Muscle of arm (tissue), 12 donors: ENCODE data around the gene AZIN2. TPM values are rescaled to one million over a fixed set of nuclear protein-coding genes. Genes with fewer than 3 reads are reported as not detected.
"Not testable (repeated sequence)": the region's sequence is repeated elsewhere in the genome, so short reads cannot be mapped to it uniquely, and the experiment has no call there.

Experiments
- DNase-seq: peaks from one replicate; pipeline ENCODE4 v3.0.0-alpha.2; 2013
- polyA plus RNA-seq, 12 donors: library from polyadenylated mRNA; unstranded; fragments of 120-200 nt; gene quantifications; one replicate each; pipeline ENCODE4 v1.2.1, GENCODE V29; 2013; ENCODE audit not compliant: insufficient read length in 12 of 12

Gene AZIN2
- polyA plus RNA-seq, 12 donors: 3.3 to 9.9 (median 5.0) TPM; not detected in 1

DNA sequence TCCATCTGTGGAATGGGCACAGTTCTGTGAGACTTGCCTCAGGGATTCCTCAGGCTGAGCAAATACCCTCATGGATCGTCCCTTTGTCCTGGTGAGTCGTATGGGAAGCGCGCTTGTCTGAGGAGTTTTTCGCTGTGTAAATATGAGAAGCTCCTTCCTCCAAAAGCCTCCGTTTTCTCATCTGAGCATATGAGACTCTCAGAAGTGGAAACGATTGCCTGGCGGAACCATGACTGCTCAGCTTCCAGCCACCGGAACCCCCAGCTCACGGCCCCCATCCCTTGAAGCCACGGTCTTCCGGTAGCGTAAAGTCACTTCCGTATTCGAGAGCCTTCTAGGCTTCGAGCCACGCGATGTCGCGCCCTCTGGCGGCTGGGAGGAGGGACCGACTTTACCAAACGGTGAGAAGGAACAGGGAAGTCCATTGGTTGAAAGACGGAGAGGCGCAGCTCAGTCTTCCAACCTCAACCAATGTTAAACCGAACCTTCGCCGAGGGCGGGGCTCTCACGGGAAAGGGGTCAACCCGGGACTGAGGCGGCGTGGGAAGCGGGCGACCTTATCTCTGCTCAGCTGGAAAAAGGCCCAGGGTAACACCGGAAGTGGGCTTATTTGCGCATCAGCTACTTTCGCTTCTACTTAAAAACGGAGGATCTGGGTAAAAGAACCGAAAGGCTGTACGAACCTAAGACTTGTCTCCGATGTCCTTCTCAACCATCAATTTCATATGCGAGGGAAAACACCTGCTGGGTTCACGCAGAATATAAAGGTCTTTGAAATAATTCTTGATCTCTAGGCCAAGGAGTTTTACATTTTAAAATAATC lies 46.3 kb downstream of the AZIN2 start:
- DNase-seq: peak; percentile 100

DNA sequence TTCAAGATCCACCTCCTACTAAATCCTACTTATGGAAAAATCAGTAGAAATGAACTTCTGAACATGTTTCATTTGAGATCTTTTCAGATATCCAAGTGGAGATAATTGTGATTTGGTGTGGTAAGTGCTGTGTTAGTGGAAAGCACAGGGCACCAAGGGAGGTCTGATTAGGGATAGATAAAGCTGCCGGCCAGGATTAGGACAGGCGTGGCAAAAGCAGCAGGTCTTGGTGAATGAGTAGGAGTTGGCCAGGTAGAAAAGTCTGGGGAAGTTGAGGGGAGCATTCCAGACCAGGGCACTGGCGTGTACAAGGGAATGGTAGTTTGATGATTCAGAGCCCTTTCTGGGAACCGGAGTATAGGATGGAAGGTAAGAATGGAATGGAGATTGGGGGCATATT lies 47.8 kb downstream of the AZIN2 start:
- DNase-seq: no peak

DNA sequence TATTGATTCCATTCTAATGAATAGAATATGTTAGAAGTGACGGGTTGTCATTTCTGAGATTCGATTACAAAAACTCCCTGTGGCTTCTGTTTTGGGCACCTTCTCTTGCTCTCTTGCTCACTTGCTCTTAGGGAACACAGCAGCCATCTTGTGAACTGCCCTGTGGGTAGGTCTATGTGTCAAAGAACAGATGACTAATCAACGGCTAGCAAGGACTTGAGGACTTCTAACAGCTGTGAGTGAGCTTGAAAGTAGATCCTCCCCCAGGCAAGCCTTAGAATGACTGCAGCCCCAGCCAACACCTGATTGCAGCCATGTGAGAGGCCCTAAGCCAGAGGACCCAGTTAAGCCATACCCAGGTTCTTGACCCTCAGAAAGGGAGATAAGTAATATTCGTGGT lies 49.3 kb downstream of the AZIN2 start:
- no peak for DNase-seq

DNA sequence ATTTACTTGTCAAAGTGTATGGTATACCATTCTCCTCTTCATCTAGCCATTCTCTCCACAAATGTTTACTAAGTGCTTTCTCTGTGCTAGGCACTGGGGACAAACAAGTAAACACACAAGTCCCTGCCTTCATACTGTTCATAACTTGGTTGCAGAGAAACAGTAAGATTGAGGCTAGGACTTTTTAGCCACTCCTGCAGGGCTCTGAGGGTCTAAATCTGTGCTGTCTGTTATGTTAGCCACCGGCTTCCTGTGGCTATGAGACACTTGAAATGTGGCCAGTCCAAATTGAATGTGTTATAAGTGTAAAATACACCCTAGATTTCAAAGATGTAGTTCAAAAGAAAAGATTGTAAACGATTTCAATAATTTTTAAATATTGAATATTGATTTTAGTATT lies 50.2 kb downstream of the AZIN2 start:
- no peak for DNase-seq

DNA sequence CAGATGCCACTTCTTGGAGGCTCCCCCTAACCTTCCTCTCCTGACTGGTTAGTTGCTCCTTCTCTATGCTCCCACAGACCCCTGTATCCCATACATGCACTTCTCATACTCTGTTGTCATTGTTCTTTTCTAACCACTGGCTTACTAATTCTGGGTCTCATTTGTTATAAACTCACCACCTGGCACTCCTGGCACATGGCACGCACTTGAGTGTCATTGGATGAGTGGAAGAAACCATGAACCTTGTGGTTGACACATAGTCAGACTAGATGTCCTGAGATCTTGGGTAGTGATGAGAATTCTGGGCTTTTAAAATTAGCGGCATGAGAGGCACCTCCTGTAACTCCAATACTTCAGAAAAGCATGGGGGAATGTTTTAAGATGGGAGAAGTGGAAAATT lies 51.6 kb downstream of the AZIN2 start:
- DNase-seq: no peak

DNA sequence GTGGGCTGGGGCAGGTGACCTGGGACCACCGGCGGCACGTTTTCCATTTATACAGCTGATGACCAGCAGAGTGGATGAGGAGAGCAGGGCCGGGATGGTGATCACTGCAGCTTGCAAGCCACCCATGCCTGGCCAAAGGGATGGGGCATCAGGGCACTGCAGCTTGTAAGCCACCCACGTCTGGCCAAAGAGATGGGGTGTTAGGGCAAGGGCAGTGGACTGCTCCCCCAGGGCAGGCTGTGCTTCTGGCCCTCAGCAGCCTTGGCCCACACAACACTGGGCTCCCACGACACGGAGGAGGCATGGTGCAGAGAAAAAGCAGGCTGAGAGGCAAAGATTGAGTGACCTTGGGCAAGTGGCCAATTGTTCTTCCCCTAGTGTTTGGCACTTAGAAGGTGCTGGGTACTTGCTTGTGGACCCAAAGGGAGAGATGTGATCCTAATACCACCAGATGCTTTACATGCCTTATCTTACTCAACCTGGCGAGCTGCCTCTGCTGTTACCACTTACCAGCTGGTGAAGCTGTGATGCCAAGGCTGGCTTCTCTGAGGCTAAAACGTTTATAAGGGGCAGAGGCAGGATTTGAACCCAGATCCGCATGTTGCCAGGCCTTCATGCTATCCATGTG lies 52.6 kb downstream of the AZIN2 start:
- no peak for DNase-seq

DNA sequence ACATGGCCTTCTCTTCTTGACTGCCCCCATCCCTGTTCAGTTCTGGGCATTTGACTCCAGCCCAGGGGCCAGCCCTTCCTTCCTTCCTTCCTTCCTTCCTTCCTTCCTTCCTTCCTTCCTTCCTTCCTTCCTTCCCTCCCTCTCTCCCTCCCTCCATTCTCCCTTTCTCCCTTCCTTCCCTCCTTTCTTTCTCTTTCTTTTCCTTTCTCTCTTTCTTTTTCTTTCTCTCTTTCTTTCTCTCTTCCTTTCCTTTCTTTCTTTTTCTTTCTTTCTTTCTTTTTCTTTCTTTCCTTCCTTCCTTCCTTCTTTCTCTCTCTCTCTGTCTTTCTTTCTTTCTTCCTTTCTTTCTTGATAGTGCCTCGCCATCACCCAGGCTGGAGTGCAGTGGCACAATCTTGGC lies 55.1 kb downstream of the AZIN2 start:
- not testable (repeated sequence) for DNase-seq

DNA sequence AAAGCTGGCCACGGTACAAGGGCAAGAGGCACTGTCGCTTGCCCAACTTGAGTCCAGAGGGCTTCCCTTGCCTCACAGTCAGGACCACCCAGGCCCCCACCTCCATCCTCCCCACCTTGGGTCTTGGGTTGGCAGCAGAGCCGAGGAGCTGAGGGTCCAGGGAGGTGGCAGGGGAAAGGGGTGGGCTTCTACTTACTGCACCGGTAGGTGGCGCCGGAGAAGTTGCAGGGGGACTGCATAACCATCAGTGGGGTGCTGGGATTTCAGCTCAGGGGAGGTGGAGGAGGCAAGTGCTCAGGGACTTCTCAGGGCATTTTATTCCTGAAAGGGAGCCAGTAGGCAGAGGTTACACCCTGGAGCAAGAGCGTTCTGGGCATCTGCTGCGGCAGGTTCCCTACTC lies 56.8 kb downstream of the AZIN2 start:
- peak; percentile 39 for DNase-seq

DNA sequence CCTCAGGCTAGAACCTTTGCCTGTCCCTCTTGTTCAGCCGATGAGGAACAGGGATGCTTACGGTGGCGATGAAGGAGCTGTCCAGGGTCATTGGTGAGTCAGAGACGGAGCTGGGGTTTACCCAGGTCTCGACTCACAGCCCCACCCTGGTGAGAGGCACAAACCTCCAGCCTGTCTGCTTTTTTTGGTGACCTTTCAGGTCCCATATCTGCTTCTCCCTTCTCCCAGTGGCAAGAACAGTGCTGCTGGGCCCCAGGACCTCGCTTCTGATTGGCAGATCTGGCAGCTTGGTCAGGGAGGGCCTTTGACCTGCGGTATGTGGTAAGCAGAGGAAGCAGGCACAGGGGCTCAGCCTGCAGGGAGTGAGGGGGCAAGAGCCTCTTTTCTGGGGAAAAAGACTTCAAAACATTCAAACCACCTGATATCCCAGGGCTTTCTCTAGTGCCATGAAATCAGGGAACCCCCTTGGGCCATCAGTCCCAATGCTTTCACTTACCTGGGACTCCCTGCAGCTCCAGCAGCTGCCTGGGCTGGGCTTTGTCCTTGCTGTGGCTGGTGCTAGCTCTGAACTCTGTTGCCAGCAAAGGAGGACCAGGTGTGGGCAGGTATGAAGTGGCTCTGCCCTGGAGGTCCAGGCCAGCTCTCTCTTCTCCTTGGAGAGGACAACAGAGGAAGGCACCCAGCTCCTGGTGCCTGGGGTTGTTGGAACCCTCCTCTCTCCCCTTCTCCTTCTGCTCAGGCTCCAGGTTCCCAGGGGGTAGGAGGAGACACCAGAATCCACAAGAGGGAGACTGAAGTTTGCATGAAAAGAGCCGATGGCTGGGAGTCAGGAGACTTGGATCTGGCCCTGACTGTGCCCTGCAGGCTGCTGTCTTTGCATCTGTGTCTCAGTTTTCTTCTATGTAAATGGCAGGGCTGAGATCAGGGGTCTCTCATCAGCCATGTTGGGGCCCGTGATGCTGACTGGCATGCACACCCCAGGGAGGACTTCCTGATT lies 59.5 kb downstream of the AZIN2 start:
- no peak for DNase-seq

DNA sequence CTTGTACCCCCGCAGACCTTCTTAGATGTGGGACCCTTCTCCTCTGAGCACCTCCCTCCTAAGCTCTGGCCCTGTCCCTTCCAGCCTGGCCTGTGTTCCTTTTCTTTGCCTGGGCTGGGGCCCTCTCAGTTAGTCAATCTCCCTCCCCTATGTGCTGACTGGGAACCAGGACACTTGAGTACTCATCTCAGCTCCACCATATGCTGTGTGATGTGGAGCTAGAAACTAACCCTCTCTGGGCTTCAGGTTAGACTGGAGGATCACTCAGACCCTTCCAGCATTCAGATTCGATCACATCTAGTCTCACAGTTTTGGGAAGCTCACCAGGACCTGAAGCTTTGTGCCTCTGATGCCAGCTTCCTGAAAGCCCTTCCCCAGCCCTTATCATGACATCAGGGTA lies 60.3 kb downstream of the AZIN2 start:
- DNase-seq: no peak

DNA sequence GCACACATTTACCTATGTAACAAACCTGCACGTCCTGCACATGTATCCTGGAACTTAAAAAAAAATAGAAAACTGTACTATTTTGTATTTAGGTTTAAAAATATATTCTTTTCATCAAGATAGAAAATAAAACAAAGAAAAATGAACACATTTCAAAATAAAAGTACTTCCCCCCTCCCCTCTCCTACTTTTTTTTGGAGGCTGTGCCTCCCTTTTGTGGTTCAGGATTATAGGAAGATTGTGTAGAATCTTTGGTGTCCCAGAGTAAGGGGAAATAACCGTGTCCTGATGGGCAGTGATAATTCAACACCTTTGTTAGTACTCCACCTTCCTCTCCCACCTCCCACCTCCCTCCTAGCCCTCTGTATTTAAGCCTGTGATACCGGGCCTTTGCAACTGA lies 60.8 kb downstream of the AZIN2 start:
- DNase-seq: no peak

DNA sequence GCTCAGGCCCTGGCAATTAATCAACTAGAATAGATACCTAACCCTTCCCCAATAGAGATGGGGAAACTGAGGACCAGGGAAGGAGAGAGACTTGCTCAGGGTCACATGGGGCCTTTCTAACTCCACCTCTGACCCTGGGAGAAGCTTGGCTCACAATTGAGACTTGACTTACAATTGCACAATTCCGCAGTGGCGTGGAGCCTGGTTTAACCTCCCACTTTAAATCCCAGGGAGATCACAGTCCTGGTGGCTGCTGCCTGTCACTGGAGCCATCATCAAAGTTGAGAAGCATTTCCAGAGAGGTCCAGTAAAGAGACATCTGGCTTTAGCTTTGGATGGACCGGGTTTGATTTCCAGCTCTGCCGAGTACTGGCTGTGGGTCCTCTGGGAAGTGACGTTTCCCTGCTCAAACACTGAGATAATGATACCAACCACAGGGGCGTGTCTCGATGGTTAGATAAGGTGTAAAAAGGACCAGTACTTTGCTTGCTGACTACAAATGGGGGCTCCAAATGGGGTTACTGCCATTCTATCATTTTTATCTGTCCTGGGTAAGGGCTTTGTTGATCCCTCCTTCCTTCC lies 61.6 kb downstream of the AZIN2 start:
- no peak for DNase-seq

DNA sequence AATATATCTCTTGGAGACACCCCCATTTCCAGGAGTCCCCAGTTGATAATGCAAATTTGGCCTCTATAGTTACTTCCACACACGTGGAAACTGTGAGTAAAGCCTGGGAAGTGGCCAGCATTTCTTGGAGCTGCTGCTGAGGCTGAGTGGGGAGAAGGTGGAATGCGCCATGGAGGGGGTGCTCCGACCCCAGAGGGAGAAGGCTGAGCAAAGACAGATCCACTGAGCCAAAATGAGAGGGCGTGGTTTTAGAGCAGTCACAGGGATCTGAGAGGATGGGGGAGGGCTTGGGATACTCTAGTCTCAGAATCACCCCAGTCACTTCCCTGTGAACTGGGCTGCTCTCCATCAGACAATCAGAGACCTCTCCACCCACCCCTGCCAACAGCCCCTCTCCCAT lies 62.2 kb downstream of the AZIN2 start:
- DNase-seq: peak; percentile 81

DNA sequence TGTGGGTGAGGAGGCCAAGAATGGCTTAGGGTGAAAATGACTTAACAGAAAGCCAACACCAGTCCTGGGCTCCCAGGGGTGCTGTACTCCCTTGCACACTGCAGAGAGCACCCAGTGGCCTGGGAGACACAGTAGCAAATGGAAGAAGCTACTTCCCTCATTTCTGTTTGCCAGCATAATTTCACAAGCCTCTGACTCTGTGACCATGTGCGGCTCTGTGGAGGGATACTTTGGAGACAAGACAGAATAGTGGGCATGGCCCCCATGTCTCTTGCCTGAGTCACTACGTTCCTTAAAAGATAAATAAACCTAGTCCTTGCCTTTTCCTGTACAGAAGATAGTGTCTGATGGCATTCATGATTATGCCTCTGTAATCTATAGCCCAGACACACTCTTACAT lies 62.7 kb downstream of the AZIN2 start:
- DNase-seq: no peak

DNA sequence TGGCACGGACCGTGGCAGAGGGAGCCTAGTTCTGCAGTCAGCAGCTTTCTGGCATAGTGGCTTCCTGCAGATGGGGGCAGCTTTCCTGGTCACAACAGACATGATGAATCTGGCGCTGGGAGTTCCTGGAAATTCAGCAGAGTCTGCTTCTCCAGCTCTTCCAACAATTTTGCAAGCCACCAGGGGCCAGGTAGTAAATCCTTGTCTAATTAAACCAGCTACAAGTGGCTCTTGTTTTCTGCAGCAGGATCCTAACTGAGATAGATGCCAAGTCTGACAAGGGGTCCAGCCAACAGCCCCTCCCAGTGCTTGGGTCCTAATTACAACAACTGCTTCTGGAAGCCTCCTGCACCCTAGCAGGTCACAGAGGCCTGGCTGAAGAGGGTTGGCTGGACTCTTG lies 65.0 kb downstream of the AZIN2 start:
- DNase-seq: no peak

DNA sequence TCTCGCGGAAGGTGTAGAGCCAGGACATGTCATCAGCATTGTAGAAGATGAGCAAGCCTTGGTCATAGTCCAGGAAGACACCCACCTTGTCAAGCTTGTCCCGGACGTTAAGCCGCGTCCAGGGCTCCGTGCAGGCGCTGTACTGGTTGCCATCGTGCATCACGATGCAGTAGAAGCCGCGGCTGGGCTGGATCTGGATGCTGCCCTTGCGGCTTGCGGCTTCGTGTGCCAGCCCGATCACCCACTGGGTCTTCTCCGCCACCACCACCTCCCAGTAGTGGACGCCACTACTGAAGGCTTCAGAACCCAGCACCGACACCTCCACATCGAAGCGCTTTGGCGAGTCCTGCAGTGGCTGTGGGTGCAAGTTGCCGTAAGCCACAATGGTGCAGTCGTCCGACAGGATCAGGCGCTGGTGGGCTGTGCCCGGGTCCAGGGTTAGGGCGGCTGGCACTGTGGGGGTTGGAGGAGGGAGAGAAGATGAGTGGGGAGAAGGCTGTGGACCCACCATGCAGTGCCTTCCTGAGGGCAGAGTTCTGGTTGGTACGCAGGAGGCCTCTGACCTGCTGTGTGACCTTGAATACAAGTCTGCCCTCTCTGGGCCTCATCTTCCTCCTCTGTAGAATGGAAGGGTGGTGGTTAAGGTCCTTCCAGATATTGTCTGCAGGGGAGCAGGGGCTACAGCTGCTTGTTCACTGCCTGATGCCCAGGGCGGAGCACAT lies 66.5 kb downstream of the AZIN2 start:
- DNase-seq: no peak

DNA sequence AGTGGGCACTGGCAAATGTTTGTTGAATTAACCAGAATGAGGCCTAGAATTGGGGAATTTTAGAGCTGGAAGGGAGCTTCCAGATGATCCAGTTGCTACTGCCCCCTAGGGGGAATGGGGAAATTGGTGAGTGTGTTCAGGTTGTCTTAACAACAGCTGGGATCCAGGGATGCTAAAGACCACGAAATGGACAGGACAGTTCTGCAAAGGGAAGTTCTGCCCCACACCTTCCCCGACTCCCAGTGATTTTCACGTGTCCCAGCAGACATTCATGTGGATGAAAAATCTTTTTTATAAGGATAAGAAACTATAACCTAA lies 67.0 kb downstream of the AZIN2 start:
- no peak for DNase-seq

DNA sequence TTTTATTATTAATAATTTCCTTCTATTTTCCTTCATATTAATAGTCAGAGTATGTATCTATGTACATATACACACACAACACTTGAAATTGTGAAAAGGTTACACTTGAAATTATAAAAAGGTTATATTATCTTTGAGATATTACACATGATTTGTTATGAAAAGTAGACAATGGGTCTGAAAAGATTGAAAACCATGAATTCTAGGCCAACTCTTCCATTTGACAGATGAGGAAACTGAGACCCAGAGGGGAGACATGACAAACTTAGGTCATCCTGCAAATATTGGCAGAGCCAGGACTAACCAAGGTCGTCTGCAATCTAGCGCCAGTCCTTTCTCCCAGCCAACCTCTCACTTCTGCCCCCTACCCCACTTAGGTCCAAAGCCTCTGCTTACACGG lies 67.7 kb downstream of the AZIN2 start:
- no peak for DNase-seq

DNA sequence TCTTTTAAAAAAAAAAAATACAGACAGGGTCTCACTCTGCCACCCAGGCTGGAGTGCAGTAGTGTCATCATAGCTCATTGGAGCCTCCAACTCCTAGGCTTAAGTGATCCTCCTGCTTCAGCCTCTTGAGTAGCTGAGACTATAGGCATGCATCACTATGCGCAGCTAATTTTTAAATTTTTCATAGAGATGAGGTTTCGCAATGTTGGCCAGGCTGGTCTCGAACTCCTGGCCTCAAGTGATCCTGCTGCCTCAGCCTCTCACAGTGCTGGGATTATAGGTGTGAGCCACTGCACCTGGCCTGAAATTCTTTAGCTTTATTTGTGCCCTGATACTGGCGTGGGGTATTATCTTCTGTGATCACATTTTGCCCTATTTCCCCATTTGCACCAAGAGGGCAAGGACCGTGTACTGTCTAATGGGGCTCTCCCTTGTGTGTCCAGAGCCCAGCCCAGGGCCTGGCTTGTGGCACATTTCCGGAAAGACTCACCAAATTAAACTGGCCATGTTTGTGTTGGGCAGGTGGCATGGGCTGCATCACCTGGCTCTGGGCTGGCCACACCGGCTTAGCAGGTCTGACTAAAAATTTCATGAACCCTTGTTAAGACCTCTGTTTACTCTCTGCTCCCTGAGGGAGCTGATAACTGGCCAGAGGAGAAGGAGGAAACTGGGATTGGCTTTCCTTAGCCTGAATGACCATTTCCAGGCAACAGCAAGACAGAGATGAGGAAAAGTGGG lies 68.7 kb downstream of the AZIN2 start:
- no peak for DNase-seq

DNA sequence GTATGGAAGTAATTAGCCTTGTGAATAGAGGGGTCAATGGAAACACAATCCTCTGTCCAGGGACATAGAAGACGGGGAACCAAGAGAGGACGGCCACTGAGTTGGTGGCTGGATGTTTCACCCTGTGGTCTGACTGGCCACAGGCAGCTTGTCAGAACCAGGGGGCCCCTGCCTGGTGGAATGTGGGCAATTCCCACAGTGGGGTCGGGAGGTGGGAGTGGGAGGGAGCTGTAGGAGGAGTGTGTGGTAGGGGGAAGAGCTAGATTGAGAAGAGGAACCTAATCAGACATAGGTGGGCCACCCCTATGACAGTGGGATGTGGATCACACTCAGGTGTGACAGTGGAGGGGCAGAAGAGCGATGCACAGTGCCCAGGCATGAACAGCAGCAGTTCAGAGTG lies 69.6 kb downstream of the AZIN2 start:
- no peak for DNase-seq

DNA sequence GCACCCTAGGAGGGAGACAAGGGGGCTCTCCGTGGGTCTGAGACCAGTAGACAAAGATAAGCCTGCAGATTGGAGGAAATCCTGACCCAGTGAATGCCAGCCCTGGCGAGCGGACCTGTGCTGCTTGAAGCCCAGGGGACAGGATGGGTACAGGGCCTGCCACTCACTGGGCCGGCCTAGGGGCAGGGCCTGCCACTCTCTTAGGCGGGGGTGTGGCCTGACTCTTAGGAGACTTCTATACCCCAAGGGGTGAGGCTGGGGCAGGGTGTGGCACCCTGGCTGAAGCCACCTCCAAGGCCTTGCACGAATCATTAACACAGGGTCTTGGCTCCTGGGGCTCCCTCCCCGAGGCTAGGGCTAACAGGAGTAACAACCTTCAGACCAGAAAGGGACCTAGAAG lies 70.2 kb downstream of the AZIN2 start:
- no peak for DNase-seq
